Astrocyte of the spinal cord (primary cell): Measurements from ENCODE around the gene DUSP21.

Experiments
- DNase-seq: peaks from one replicate; pipeline ENCODE4 v3.0.0; 2011; ENCODE audit warnings: low read depth, low spot score
- H3K4me3 ChIP-seq: 2 replicates; pipeline ENCODE4 v1.5.1; 2011; ENCODE audit warnings: low read depth, mild to moderate bottlenecking, low read length, moderate library complexity
- in situ Hi-C: cut with HindIII; loops from 2 replicates; pipeline ENCODE4 v1.10.0; 2017; ENCODE audit warnings: low sequenced_read_pairs
- TF ChIP-seq, protein P1 (sequence below): IDR thresholded peaks from 2 replicates; pipeline ENCODE4 v1.5.1; 2012; ENCODE audit warnings: low read depth, mild to moderate bottlenecking, low read length, inconsistent platforms

The DUSP21 gene

DNA sequence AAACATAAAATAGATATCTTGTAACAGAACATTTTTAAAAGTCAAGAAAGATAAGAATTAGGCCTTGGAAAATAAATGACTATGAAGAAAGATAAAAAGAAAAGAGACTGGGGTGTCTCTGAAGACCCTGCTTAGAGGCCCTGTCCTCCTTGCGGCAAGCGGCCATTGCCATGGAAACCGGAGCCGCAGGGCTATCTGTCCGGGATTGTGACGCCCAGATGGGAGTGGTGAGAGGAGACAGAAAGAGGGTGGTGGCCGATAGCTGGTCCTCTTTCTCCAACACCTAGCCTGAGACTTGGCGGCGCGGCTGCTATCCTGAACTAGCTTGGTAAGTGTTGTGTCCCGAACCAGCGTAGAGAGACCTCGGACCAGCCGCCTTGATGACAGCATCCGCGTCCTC lies at the start of gene DUSP21:
Gene DUSP21, plus strand, starts transcription at position 269 of the 400 bp plus-strand sequence. Its CDS starts 112 bp downstream, at position 381.
- in situ Hi-C loops = no loop called here
- no peak within 1 kb of the TSS for H3K4me3 ChIP-seq
- no peak for DNase-seq
- TF ChIP-seq, protein P1, sequence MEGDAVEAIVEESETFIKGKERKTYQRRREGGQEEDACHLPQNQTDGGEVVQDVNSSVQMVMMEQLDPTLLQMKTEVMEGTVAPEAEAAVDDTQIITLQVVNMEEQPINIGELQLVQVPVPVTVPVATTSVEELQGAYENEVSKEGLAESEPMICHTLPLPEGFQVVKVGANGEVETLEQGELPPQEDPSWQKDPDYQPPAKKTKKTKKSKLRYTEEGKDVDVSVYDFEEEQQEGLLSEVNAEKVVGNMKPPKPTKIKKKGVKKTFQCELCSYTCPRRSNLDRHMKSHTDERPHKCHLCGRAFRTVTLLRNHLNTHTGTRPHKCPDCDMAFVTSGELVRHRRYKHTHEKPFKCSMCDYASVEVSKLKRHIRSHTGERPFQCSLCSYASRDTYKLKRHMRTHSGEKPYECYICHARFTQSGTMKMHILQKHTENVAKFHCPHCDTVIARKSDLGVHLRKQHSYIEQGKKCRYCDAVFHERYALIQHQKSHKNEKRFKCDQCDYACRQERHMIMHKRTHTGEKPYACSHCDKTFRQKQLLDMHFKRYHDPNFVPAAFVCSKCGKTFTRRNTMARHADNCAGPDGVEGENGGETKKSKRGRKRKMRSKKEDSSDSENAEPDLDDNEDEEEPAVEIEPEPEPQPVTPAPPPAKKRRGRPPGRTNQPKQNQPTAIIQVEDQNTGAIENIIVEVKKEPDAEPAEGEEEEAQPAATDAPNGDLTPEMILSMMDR = no peak

DNA sequence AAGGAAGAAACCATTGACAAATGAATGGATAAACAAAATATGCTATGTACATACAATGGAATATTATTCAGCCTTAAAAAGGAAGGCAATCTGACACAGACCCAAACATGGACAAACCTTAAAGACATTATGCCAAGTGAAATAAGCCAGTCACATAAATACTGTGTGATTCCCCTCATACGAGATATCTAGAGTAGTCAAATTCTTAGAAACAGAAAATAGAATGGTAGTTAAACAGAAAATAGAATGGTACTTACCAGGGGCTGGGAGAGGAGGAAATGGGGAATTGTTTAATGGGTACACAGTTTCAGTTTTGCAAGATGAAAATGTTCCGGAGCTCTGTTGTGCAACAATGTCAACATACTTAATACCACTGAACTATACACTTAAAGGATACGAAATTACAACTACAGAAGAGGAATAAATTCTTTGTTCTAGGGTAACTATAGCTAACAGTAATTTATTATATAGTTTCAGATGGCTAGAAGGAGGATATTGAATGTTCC lies 47.8 kb upstream of the DUSP21 start:
- in situ Hi-C loops = no loop called here
- TF ChIP-seq, protein P1 = no peak
- no peak for DNase-seq
- H3K4me3 ChIP-seq = no peak overlapping the region

DNA sequence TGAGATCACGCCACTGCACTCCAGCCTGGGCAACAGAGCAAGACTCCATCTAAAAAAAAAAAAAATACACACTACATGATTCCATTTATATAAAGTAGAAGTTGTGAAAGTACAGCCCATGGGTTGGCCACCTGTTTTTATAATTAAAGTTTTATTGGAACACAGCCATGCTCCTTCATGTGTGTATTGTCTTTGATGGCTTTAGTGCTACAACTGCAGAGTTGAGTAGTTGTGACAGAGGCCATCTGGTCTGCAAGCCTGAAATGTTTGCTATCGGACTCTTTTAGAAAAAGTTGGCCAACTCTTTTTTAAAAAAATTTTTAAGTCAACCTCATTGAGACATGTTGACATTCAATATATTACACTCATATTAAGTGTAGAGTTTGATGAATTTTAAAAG lies 41.2 kb upstream of the DUSP21 start:
- TF ChIP-seq, protein P1 = no peak

DNA sequence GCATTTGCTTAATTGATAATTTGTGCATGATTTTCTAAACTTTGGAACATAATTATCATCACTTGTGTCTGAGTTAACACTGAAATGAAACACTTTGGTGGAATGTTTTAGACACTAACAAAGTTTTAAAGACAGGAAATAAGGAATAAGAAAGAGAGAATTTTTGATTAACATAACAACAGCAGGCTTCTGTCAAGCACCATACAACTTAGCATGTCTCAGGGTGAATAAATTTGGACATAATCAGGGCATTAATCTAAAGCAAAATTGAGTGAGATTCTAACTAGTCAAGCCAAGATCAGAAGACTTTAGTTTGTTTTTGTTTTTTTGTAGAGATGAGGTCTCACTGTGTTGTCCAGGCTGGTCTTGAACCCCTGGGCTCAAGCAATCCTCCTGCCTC lies 28.1 kb upstream of the DUSP21 start:
- DNase-seq = no peak
- in situ Hi-C loops = no loop called here
- TF ChIP-seq, protein P1 = no peak
- no peak overlapping the region for H3K4me3 ChIP-seq

More for the DNA sequence above, 41.2 kb upstream of the DUSP21 start:
- H3K4me3 ChIP-seq = no peak overlapping the region
- no peak for DNase-seq
- in situ Hi-C loops = no loop called here

DNA sequence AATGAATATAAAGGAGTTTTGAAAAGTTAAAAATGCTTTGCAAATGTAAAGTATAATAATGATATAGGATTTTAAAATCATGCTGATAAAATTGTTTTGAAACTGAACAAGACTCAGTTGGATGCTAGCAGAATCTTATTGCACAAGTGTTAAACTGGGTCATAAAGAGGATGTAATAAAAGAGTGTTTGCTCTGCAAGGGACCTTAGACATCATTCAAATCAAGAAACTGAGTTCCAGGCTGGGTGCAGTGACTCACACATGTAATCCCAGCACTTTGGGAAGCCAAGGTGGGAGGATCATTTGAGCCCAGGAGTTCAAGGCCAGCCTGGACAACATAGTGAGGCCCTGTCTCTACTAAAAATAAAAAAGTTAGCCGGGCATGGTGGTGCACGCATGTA lies 27.5 kb upstream of the DUSP21 start:
- DNase-seq = no peak
- TF ChIP-seq, protein P1 = no peak
- in situ Hi-C loops = no loop called here
- no peak overlapping the region for H3K4me3 ChIP-seq

DNA sequence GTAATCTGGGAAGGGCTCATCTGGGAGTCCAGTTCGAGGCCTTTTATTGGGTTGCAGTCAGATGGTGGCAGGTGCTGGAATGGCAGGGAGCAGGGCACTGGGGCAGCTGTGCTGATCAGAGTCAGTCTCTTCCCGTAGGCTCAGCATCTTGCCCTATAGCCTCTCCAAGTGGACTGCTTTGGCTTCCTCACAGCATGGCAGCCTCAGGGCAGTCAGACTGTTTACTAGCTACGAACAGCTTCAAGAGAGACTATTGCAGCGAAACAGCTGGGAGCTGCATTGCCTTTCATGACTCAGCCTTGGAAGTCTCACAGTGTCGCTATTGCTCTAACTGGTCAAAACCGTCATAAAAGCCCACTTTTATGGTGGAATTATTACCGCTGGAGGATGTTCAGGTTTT lies 26.8 kb upstream of the DUSP21 start:
- no peak for DNase-seq

More for the DNA sequence above, 26.8 kb upstream of the DUSP21 start:
- TF ChIP-seq, protein P1 = no peak
- H3K4me3 ChIP-seq = no peak overlapping the region
- in situ Hi-C loops = no loop called here
